GM23338 (cell line): ENCODE measurements around the gene SLC66A2. TPM values are rescaled to one million over a fixed set of nuclear protein-coding genes. Genes with fewer than 3 reads are reported as not detected.

Experiments
- ATAC-seq: fragments of 200-7000 bp; cut with Tn5 transposase; 3 replicates; pipeline ENCODE4 v1.9.1; 2020
- DNase-seq: peaks from one replicate; pipeline ENCODE4 v3.0.0-alpha.2; 2015; ENCODE audit warnings: low spot score
- H2AFZ ChIP-seq: fragments of 200-600 bp; sonication (generic); 2 replicates; pipeline ENCODE4 v1.8.0; 2016; ENCODE audit warnings: antibody characterized with exemption, mild to moderate bottlenecking, moderate library complexity
- H3F3A ChIP-seq: fragments of 200-600 bp; sonication (generic); replicated peaks from 2 replicates; pipeline ENCODE4 v1.8.0; 2017; ENCODE audit warnings: antibody characterized with exemption, mixed run types, low read depth
- H3K27ac ChIP-seq: fragments of 200-600 bp; sonication (generic); 2 replicates; pipeline ENCODE4 v1.6.1; 2016; ENCODE audit warnings: low read depth
- H3K27me3 ChIP-seq: fragments of 200-600 bp; sonication (generic); 2 replicates; pipeline ENCODE4 v1.8.0; 2016; ENCODE audit warnings: mild to moderate bottlenecking, mixed run types, moderate library complexity; ENCODE audit not compliant: insufficient read depth
- H3K36me3 ChIP-seq: fragments of 200-600 bp; sonication (generic); 2 replicates; pipeline ENCODE4 v1.8.0; 2016; ENCODE audit warnings: mild to moderate bottlenecking; ENCODE audit not compliant: insufficient read depth
- H3K4me1 ChIP-seq: fragments of 200-600 bp; sonication (generic); 2 replicates; pipeline ENCODE4 v1.8.0; 2016; ENCODE audit warnings: mild to moderate bottlenecking, moderate library complexity; ENCODE audit not compliant: insufficient read depth
- H3K4me2 ChIP-seq: fragments of 200-600 bp; sonication (generic); 2 replicates; pipeline ENCODE4 v1.7.1; 2017; ENCODE audit warnings: mixed run types
- H3K4me3 ChIP-seq: fragments of 200-600 bp; sonication (generic); 2 replicates; pipeline ENCODE4 v1.6.1; 2016; ENCODE audit warnings: mixed run types
- H3K79me2 ChIP-seq: fragments of 200-600 bp; sonication (generic); replicated peaks from 2 replicates; pipeline ENCODE4 v1.8.0; 2017; ENCODE audit warnings: mild to moderate bottlenecking; ENCODE audit not compliant: insufficient read depth
- H3K9me2 ChIP-seq: fragments of 200-600 bp; sonication (generic); 2 replicates; pipeline ENCODE4 v1.8.0; 2017; ENCODE audit not compliant: insufficient read depth
- H4K20me1 ChIP-seq: fragments of 200-600 bp; sonication (generic); replicated peaks from 2 replicates; pipeline ENCODE4 v1.8.0; 2017; ENCODE audit warnings: mild to moderate bottlenecking; ENCODE audit not compliant: insufficient read depth
- H3K27ac Mint-ChIP-seq: 2 replicates; pipeline ENCODE4 v1.8.0; 2020; ENCODE audit warnings: inconsistent platforms, mild to moderate bottlenecking, moderate library complexity, mixed read lengths
- H3K27me3 Mint-ChIP-seq: 3 replicates; pipeline ENCODE4 v1.8.0; 2022; ENCODE audit warnings: low read depth, mild to moderate bottlenecking, moderate library complexity, mixed read lengths, inconsistent platforms; ENCODE audit not compliant: insufficient read depth, poor library complexity
- H3K36me3 Mint-ChIP-seq: 3 replicates; pipeline ENCODE4 v1.8.0; 2021; ENCODE audit warnings: low read depth, mild to moderate bottlenecking, inconsistent platforms, moderate library complexity, mixed read lengths
- H3K4me1 Mint-ChIP-seq: 3 replicates; pipeline ENCODE4 v1.8.0; 2020; ENCODE audit warnings: mild to moderate bottlenecking, inconsistent platforms, mixed read lengths
- H3K4me3 Mint-ChIP-seq: 3 replicates; pipeline ENCODE4 v1.8.0; 2021; ENCODE audit warnings: moderate library complexity, mild to moderate bottlenecking, inconsistent platforms, mixed read lengths
- H3K9me3 Mint-ChIP-seq: 3 replicates; pipeline ENCODE4 v1.8.0; 2020; ENCODE audit warnings: moderate library complexity, mild to moderate bottlenecking, inconsistent platforms, mixed read lengths
- CTCF ChIP-seq, 2 experiments: fragments of 200-600 bp in 1 of 2; sonication (generic) in 1 of 2; conservative IDR thresholded peaks; 2 replicates each; pipeline versions ENCODE4 v1.5.1 to v1.6.1; 2016 to 2017; ENCODE audit warnings: antibody characterized with exemption in 2 of 2, low read depth in 2 of 2, mild to moderate bottlenecking in 2 of 2, moderate library complexity in 1 of 2
- REST ChIP-seq: IDR thresholded peaks from one replicate; pipeline ENCODE4 v1.6.1; 2018; ENCODE audit warnings: antibody characterized with exemption; ENCODE audit not compliant: unreplicated experiment
- STAT1 ChIP-seq: IDR thresholded peaks from one replicate; pipeline ENCODE4 v1.6.1; 2016; ENCODE audit warnings: antibody characterized with exemption; ENCODE audit not compliant: unreplicated experiment
- ZNF331 ChIP-seq: fragments of 250-450 bp; sonication (Bioruptor Pico); IDR thresholded peaks from 2 replicates; pipeline ENCODE4 v1.5.0; 2020; ENCODE audit warnings: low read depth, mild to moderate bottlenecking, moderate library complexity
- ZNF462 ChIP-seq: fragments of 250-450 bp; sonication (Bioruptor Pico); IDR thresholded peaks from 2 replicates; pipeline ENCODE4 v1.5.0; 2020; ENCODE audit warnings: mild to moderate bottlenecking, moderate library complexity
- polyA plus RNA-seq: library from polyadenylated mRNA; unstranded; fragments of >200 nt; fragmentation: Nextera tagmentation; extraction: Ambion mirVana; gene quantifications from 2 replicates; pipeline ENCODE4 v1.2.1, GENCODE V29; 2016
- total RNA-seq: library from RNA; depleted of rRNA; stranded (reverse); fragments of >200 nt; shearing (Covaris generic); gene quantifications from 2 replicates; pipeline ENCODE4 v1.2.3, GENCODE V29; 2014

Gene SLC66A2
- total and polyA plus RNA-seq, 2 experiments from 2014 or later = 4.0 to 18.1 TPM

GRCh38 chr18:79905389-79905911, 46.0 kb downstream of the SLC66A2 start (continued):
- TF ChIP-seq REST (no peak), ZNF462 (CRISPR knock-in tag) (no peak)

- Histone ChIP-seq H3F3A (no peaks in the 10 kb centered on the region), H3K27ac (no peak overlapping the region), H3K79me2 (no peaks in the 10 kb centered on the region), H3K36me3 (no peaks in the 10 kb centered on the region), H4K20me1 (no peaks in the 10 kb centered on the region), H2AFZ (no peak overlapping the region), H3K4me1 (no peaks in the 10 kb centered on the region), H3K4me2 (no peak overlapping the region), H3K4me3 (no peak overlapping the region), H3K27me3 (no peaks in the 10 kb centered on the region), H3K9me2 (no peaks in the 10 kb centered on the region)
- ATAC-seq (no peak), DNase-seq (no peak)
- H3K27me3 Mint-ChIP-seq = peaks cover 7% of the 10 kb centered on the region
- no peaks in the 10 kb centered on the region for H3K4me1 Mint-ChIP-seq
- TF ChIP-seq ZNF331 (CRISPR knock-in tag) (no peak), CTCF (conservative IDR thresholded peaks at IDR 0.05; ENCODE audit: low read depth in 2 of 2) (no peak), STAT1 (no peak)
- H3K36me3 Mint-ChIP-seq = peaks cover 30% of the 10 kb centered on the region
- no peak overlapping the region for H3K4me3 Mint-ChIP-seq
- H3K9me3 Mint-ChIP-seq = peaks cover 21% of the 10 kb centered on the region
- H3K27ac Mint-ChIP-seq = no peak overlapping the region
Measured at GRCh38 chr18:79904357-79905147, 46.9 kb downstream of the SLC66A2 start.
